NCI-H526 (cell line): Measurements from ENCODE around the gene EPHA7.

Experiments
- DNase-seq, 2 experiments: peaks; one replicate each; lab custom pipeline; 2025; lab: John Stamatoyannopoulos, UW

EPHA7 gene

GRCh38 chr6:93325761-93326160 is 93.6 kb downstream of the EPHA7 start:
- no peak for DNase-seq

- no peak for DNase-seq
Observed at GRCh38 chr6:93323630-93324029, 95.7 kb downstream of the EPHA7 start.

- DNase-seq = no peak
Observed at GRCh38 chr6:93322651-93323050, 96.7 kb downstream of the EPHA7 start.

- DNase-seq = no peak
Observed at GRCh38 chr6:93319304-93319703, 100.1 kb downstream of the EPHA7 start.

- DNase-seq = no peak
Observed at GRCh38 chr6:93318121-93318520, 101.2 kb downstream of the EPHA7 start.

GRCh38 chr6:93317592-93317991 is 101.8 kb downstream of the EPHA7 start:
- no peak for DNase-seq

- no peak for DNase-seq
Observed at GRCh38 chr6:93307505-93308409, 111.6 kb downstream of the EPHA7 start.

GRCh38 chr6:93305088-93305487 is 114.3 kb downstream of the EPHA7 start:
- DNase-seq = no peak

GRCh38 chr6:93304505-93304904 is 114.9 kb downstream of the EPHA7 start:
- no peak for DNase-seq

- DNase-seq = peak; percentile 62 to 76
Observed at GRCh38 chr6:93300661-93301060, 118.7 kb downstream of the EPHA7 start.

GRCh38 chr6:93299622-93300021 is 119.7 kb downstream of the EPHA7 start:
- DNase-seq = no peak

GRCh38 chr6:93295631-93296030 is 123.7 kb downstream of the EPHA7 start:
- no peak for DNase-seq

GRCh38 chr6:93294879-93295278 is 124.5 kb downstream of the EPHA7 start:
- DNase-seq = no peak

GRCh38 chr6:93293872-93294271 is 125.5 kb downstream of the EPHA7 start:
- DNase-seq = no peak

- no peak for DNase-seq
Observed at GRCh38 chr6:93293460-93293859, 125.9 kb downstream of the EPHA7 start.

- no peak for DNase-seq
Observed at GRCh38 chr6:93282521-93283031, 136.8 kb downstream of the EPHA7 start.

GRCh38 chr6:93278241-93278640 is 141.1 kb downstream of the EPHA7 start:
- no peak for DNase-seq

GRCh38 chr6:93272896-93273295 is 146.5 kb downstream of the EPHA7 start:
- peak in 1 of 2 experiments; percentile 10 for DNase-seq

GRCh38 chr6:93272211-93272610 is 147.1 kb downstream of the EPHA7 start:
- DNase-seq = peak; percentile 65 to 76

GRCh38 chr6:93266116-93266817 is 153.1 kb downstream of the EPHA7 start:
- no peak for DNase-seq

- no peak for DNase-seq
Observed at GRCh38 chr6:93260881-93261280, 158.5 kb downstream of the EPHA7 start.

GRCh38 chr6:93259332-93259731 is 160.0 kb downstream of the EPHA7 start:
- DNase-seq = no peak

GRCh38 chr6:93252930-93253329 is 166.4 kb downstream of the EPHA7 start:
- DNase-seq = no peak
